Muscle layer of colon (tissue), 2 donors: ENCODE results near the gene HSPB8.
"Not testable (repeated sequence)": the region's sequence is repeated elsewhere in the genome, so short reads cannot be mapped to it uniquely, and the experiment has no call there.

Experiments used
- H3K27ac ChIP-seq: one replicate; pipeline ENCODE4 v1.7.0; 2013; ENCODE audit warnings: low read depth, mild to moderate bottlenecking, low read length, moderate library complexity
- H3K27me3 ChIP-seq, 2 donors: one replicate each; pipeline ENCODE4 v1.7.0; 2013; ENCODE audit warnings: low read length in 2 of 2, mild to moderate bottlenecking in 2 of 2; ENCODE audit not compliant: insufficient read depth in 2 of 2, control insufficient read depth in 1 of 2
- H3K36me3 ChIP-seq: one replicate; pipeline ENCODE4 v1.7.0; 2013; ENCODE audit warnings: mild to moderate bottlenecking, low read length; ENCODE audit not compliant: insufficient read depth
- H3K4me1 ChIP-seq: one replicate; pipeline ENCODE4 v1.7.0; 2013; ENCODE audit warnings: mild to moderate bottlenecking, low read length; ENCODE audit not compliant: insufficient read depth
- H3K4me3 ChIP-seq, 2 donors: one replicate each; pipeline ENCODE4 v1.7.0; 2013; ENCODE audit warnings: low read length in 2 of 2, low read depth in 1 of 2, mild to moderate bottlenecking in 1 of 2, moderate library complexity in 1 of 2
- H3K9ac ChIP-seq: one replicate; pipeline ENCODE4 v1.7.0; 2013; ENCODE audit warnings: low read length
- H3K9me3 ChIP-seq: one replicate; pipeline ENCODE4 v1.7.0; 2013; ENCODE audit warnings: mild to moderate bottlenecking, low read length
- donor health status: abdominal sarcoma.
- donor health status: Adenocarcinoma of cecum.

Gene HSPB8

DNA sequence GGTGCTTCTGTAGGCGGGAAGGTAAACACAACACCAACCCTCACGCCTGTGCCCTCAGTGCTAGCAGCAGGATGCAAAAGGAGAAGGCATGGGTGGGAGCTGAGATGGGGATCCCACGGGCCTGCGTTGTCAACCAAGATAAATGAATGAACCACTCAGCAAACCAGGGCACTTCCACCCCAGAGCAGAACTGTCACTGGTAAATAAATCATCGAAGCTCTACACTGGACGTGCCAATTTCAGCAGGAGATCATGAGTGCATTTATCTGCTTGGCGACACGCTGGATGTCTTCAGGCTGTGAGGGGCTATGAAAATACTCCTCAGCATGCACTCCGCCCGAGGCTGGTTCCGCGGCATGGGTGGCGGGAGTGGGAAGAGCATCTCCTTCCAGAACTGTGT is 33.2 kb downstream of the HSPB8 start:
- H3K27me3 ChIP-seq: no peaks in the 10 kb centered on the region
- no peaks in the 10 kb centered on the region for H3K36me3 ChIP-seq
- peaks cover 24% of the 10 kb centered on the region for H3K4me1 ChIP-seq
- no peak overlapping the region for H3K27ac ChIP-seq
- H3K9ac ChIP-seq: no peak overlapping the region
- no peaks in the 10 kb centered on the region for H3K9me3 ChIP-seq
- no peak overlapping the region for H3K4me3 ChIP-seq

DNA sequence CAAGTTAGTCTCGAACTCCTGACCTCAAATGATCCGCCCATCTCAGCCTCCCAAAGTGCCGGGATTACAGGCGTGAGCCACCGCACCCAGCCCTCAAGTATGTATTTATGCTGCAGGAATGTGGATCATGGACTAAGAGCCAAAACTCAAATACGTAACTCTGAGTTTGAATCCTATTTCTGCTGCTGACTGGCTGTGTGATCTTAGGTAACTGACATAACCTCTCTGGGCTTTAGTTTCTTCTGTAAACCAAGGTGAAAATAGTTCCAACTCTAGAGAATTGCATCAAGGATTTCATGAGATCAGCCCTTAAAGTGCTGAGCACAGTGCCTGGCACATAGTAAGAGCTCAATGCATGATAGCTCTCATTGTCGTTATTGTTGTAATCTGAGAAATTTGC is 37.4 kb downstream of the HSPB8 start:
- Histone ChIP-seq H3K27ac (no peak overlapping the region), H3K9ac (no peak overlapping the region), H3K27me3 (no peaks in the 10 kb centered on the region), H3K36me3 (no peaks in the 10 kb centered on the region), H3K4me3 (no peak overlapping the region), H3K4me1 (no peaks in the 10 kb centered on the region), H3K9me3 (no peaks in the 10 kb centered on the region)

DNA sequence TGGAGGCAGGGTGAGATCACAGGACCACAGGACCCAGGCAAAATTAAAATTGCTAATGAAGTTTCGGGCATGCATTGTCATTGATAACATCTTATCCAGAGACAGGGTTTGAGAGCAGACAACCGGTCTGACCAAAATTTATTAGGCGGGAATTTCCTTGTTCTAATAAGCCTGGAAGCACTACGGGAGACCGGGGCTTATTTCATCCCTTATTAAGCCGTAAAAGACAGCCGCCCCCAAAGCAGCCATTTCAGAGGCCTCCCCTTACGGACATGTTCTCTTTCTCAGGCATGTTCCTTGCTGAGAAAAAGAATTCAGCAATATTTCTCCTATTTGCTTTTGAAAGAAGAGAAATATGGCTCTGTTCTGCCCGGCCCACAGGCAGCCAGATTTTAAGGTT is 40.1 kb downstream of the HSPB8 start:
- H3K4me3 ChIP-seq, H3K36me3 ChIP-seq: not testable (repeated sequence)

DNA sequence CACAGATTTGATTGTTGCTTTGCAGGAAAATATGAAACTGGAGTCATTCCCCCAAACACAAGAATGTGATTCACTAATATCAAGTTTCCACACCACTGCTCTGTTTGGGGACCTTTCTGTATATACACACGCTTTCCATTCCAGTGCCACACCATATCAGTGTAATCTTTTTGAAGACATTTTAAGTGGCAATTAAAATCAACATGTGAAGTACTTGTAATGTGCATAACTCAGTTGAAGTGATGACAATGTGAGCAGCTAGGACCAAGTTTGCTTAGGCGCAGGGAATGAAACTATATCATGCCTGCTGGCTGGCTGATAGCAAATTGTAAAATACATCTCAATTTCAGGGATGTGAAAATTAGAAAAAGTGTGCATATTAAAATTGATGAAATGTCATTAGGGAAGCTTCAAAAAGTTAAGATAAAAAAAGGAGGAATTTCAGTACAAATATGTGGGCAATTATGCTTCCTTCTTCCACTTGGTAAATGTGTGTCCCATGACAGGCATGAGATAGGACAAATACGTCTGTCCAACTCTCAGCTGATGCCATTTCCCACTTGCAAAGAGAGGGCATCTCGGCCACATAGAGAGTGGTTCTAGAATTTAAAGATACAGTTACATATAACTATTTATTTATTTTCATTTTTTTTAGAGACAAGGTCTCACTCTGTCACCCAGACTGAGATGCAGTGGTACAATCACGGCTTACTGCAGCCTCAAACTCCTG is 43.7 kb downstream of the HSPB8 start:
- H3K4me3 ChIP-seq: no peak overlapping the region
- no peaks in the 10 kb centered on the region for H3K4me1 ChIP-seq
- no peaks in the 10 kb centered on the region for H3K36me3 ChIP-seq
- H3K27me3 ChIP-seq: no peaks in the 10 kb centered on the region
- H3K9me3 ChIP-seq: no peaks in the 10 kb centered on the region
- no peak overlapping the region for H3K27ac ChIP-seq
- no peak overlapping the region for H3K9ac ChIP-seq

More for the DNA sequence above, 40.1 kb downstream of the HSPB8 start:
- not testable (repeated sequence) for H3K9me3 ChIP-seq, H3K4me1 ChIP-seq, H3K27ac ChIP-seq, H3K9ac ChIP-seq, H3K27me3 ChIP-seq

DNA sequence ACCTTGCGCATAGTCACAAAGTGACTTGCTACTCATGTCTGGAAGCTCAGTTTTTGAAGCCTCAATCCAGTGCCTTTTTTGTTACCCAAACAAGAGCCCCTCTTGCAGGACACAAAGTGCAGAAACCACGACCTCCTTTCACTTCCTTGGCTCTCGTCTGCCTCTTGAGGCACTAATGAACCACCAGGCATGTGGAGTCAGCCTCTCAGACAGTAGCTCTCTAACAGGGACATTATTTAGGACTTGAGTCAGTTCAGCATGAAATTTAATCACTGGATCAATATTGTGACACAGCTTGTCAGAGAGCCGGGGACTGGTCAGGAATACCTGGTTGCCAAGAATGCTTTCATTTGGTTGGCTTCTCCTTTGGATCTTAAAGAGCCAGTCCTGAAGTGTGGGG is 46.7 kb downstream of the HSPB8 start:
- Histone ChIP-seq H3K9ac (no peak overlapping the region), H3K4me1 (no peaks in the 10 kb centered on the region), H3K27ac (no peak overlapping the region), H3K4me3 (no peak overlapping the region), H3K27me3 (no peaks in the 10 kb centered on the region), H3K9me3 (no peaks in the 10 kb centered on the region), H3K36me3 (no peaks in the 10 kb centered on the region)

DNA sequence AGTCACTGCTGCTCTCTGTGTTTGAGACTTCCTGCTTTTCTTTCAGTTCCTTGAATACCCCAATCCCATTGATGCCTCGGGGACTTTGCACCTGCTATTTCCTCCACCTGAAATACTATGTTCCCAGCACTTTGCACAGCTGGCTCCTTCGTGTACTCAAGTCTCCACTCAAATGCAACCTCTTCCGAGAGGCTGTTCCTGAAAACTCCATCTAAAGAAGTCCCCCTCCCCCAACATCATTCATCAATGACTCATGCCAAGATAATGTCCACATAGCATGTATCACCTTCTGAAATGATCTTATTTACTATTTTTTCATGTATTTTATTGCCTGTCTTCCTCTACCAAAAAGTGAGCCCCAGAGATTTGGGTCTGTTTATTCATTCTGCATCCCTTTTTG is 48.6 kb downstream of the HSPB8 start:
- Histone ChIP-seq H3K36me3 (no peaks in the 10 kb centered on the region), H3K4me1 (no peaks in the 10 kb centered on the region), H3K4me3 (no peak overlapping the region), H3K9me3 (no peaks in the 10 kb centered on the region), H3K27me3 (no peaks in the 10 kb centered on the region), H3K27ac (no peak overlapping the region), H3K9ac (no peak overlapping the region)

DNA sequence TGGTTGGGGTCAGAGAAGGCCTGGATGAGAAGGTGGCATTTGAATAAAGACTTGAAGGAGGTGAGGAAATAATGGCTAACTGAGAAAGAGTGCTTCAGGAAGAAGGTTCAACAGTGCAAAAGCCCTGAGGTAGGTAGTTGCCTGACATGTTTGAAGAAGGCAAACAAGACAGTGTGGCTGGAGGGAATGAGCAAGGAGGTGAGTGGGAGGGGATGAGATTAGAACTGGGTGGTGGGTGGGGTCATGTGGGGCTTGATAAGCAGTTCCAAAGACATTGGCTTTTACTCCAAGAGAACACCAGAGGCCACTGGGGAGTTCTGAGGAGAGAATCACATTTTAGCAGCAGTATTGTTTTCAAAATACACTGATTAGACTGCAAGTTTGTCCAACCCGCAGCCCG is 50.5 kb downstream of the HSPB8 start:
- H3K4me1 ChIP-seq: no peaks in the 10 kb centered on the region
- H3K36me3 ChIP-seq: no peaks in the 10 kb centered on the region
- H3K9me3 ChIP-seq: no peaks in the 10 kb centered on the region
- H3K4me3 ChIP-seq: no peak overlapping the region
- no peaks in the 10 kb centered on the region for H3K27me3 ChIP-seq
- H3K9ac ChIP-seq: no peak overlapping the region
- H3K27ac ChIP-seq: no peak overlapping the region

DNA sequence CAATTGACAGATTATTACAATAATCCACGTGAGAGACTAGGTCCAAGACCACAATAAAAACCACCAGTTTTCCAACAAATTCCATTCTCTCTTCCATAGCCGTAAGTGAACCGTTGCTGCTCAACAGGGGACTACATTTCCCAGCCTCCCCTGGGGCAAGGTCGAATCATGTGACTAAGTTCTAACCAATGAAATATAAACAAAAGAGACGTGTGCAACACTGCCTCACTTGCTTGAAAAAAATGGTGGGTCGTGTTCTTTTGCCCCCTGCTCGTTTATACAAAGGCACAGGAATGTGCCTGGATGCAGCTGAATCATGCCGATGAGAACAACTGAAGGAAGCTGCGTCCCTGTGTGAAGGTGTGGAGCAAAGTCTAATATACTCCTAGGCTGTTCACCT is 51.1 kb downstream of the HSPB8 start:
- Histone ChIP-seq H3K36me3 (no peaks in the 10 kb centered on the region), H3K4me1 (no peaks in the 10 kb centered on the region), H3K9ac (no peak overlapping the region), H3K27me3 (no peaks in the 10 kb centered on the region), H3K27ac (no peak overlapping the region), H3K9me3 (no peaks in the 10 kb centered on the region), H3K4me3 (peak overlapping the region in 1 of 2 donors; percentile 24)

DNA sequence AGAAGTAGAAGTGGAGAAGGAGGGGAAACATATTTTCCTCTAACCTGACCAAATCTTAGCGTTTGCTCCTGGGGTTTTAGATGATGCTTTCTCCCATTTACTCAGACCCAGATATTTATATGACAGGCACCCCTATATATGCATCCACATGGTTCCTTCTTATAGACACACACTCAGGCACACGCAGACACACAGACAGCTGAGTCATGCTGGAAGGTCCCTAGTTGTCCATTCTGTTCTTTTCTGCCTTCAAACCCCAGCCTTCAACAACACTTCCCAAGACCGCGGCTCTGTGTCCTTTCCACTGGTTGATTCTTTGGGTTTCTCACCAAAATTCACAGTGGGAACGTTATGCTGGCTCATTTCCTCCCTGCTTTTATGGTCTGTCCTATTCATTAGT is 52.1 kb downstream of the HSPB8 start:
- no peaks in the 10 kb centered on the region for H3K27me3 ChIP-seq
- no peak overlapping the region for H3K9ac ChIP-seq
- no peak overlapping the region for H3K4me3 ChIP-seq
- no peak overlapping the region for H3K27ac ChIP-seq
- no peaks in the 10 kb centered on the region for H3K36me3 ChIP-seq
- H3K9me3 ChIP-seq: no peaks in the 10 kb centered on the region
- no peaks in the 10 kb centered on the region for H3K4me1 ChIP-seq

DNA sequence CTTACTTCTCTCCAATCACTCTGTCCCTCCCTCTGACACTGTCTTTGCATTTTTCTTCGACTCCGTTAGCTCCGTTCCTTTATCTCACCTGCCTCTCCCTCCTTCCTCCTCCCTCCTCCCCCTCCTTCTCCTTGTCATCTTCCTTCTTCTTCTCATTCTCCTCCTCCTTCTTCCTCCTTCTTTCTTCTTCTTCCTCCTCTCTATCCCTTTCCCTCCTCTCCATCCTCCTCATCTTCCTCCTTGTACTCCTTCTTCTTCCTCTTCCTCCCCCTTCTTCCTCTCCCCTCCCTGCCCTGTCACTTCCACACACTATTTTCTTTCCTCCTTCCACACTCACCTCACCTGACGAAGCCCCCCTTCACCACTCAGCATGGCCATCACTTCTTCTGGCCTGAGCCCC is 53.0 kb downstream of the HSPB8 start:
- Histone ChIP-seq H3K4me3 (no peak overlapping the region), H3K36me3 (no peaks in the 10 kb centered on the region), H3K27ac (no peak overlapping the region), H3K4me1 (peaks cover 8% of the 10 kb centered on the region), H3K9ac (no peak overlapping the region), H3K27me3 (no peaks in the 10 kb centered on the region), H3K9me3 (no peaks in the 10 kb centered on the region)

DNA sequence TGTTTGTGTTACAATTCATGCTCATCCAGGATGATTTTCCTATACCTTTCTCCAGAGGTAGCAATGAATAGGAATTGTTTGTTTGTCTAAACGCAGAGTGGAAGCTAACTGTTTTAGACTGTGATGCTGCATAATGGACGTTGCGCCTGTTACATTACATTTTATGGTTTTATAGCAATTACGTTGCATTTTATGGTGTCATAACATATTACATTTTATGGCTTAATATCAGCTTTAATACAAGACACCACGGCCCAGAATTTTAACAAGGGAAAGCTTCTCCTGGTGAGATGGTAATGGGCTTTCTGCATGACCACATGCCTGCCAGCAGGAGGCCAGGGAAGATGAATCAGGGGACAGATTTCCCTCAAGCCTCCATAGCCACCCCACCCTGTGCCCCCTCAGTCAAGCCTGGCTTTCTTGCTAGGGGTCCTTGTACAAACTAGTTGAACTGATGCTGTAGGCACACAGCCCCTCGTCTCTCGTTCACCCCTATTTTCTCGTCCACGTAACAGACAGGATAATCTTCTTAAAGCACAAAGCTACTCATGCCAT is 56.5 kb downstream of the HSPB8 start:
- Histone ChIP-seq H3K27ac (no peak overlapping the region), H3K4me1 (peaks cover 9% of the 10 kb centered on the region), H3K9ac (no peak overlapping the region), H3K27me3 (no peaks in the 10 kb centered on the region), H3K36me3 (no peaks in the 10 kb centered on the region), H3K4me3 (no peak overlapping the region), H3K9me3 (no peaks in the 10 kb centered on the region)

DNA sequence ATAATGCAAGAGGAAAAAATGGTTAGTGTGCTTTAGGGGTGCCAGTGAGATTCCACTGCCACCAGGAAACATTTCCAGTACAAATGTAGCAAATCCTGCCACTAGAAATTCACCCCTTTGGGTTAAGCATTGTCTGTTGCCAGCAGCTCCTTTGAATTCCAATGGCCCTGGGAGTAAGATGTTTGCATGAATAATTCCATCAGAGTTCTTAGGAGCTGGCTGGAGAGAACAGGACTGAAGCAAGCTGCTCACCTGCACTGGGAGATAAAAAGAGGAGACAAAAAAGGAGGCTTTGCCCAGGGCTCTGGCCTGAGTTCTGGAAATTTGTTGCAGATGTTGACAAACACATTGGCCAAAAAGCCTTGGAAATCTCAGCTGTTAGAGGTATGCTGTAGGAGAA is 57.6 kb downstream of the HSPB8 start:
- H3K4me3 ChIP-seq: no peak overlapping the region
- no peaks in the 10 kb centered on the region for H3K36me3 ChIP-seq
- H3K27ac ChIP-seq: no peak overlapping the region
- H3K4me1 ChIP-seq: peaks cover 9% of the 10 kb centered on the region
- H3K9ac ChIP-seq: no peak overlapping the region
- no peaks in the 10 kb centered on the region for H3K27me3 ChIP-seq
- H3K9me3 ChIP-seq: no peaks in the 10 kb centered on the region
